Stimulated activated memory B cell treated with anti-CD40 and anti-IgM and Interleukin-4, amounts not matched to agents 10 μg/mL and 1 μg/mL and 100 μg/mL, for 72 hours (primary cell): Measurements from ENCODE around the gene MYH6.

ENCODE experiments used
- ATAC-seq: fragments of 150-1000 bp; cut with Tn5 transposase; 2 replicates; pipeline ENCODE4 v1.10.0; 2021
- H3K27ac Mint-ChIP-seq: one replicate; pipeline ENCODE4 v1.8.0; 2022; ENCODE audit warnings: mild to moderate bottlenecking, mixed read lengths
- H3K27me3 Mint-ChIP-seq: one replicate; pipeline ENCODE4 v1.8.0; 2022; ENCODE audit warnings: mixed read lengths
- H3K36me3 Mint-ChIP-seq: one replicate; pipeline ENCODE4 v1.8.0; 2022; ENCODE audit warnings: mixed read lengths
- H3K4me1 Mint-ChIP-seq: one replicate; pipeline ENCODE4 v1.8.0; 2022; ENCODE audit warnings: mixed read lengths
- H3K4me3 Mint-ChIP-seq: one replicate; pipeline ENCODE4 v1.8.0; 2022; ENCODE audit warnings: mild to moderate bottlenecking, moderate library complexity, mixed read lengths
- H3K9me3 Mint-ChIP-seq: one replicate; pipeline ENCODE4 v1.8.0; 2022; ENCODE audit warnings: mixed read lengths

The MYH6 gene

DNA sequence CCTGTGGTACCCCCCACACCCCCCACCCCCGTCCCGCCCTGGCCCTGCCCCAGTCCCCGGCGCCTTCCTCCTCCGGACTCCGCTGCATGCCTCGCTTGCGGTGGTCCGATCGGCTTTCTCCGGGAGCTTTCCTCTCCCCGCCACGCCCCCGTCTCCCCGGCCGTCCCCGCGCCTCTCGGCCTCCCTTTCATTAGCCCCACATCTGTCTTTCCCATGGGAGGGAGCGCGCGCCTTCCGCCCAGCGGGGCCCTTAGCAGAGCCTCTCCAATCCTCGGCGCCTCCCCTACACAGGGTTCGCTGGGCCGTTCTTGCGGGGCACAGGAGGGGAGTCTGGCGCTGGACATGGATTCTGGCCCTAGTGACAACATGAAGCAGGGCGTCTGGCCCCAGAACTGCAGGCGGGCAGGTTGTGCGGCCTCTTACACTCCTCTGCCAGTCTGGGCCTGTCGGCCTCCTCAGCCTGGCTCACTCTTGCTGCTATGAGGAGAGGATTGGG is 41.6 kb downstream of the MYH6 start:
- no peaks in the 10 kb centered on the region for H3K4me1 Mint-ChIP-seq
- H3K36me3 Mint-ChIP-seq, result no peaks in the 10 kb centered on the region
- no peaks in the 10 kb centered on the region for H3K9me3 Mint-ChIP-seq
- no peak overlapping the region for H3K27ac Mint-ChIP-seq
- no peak for ATAC-seq
- H3K4me3 Mint-ChIP-seq, result no peak overlapping the region
- peaks cover 43% of the 10 kb centered on the region for H3K27me3 Mint-ChIP-seq

DNA sequence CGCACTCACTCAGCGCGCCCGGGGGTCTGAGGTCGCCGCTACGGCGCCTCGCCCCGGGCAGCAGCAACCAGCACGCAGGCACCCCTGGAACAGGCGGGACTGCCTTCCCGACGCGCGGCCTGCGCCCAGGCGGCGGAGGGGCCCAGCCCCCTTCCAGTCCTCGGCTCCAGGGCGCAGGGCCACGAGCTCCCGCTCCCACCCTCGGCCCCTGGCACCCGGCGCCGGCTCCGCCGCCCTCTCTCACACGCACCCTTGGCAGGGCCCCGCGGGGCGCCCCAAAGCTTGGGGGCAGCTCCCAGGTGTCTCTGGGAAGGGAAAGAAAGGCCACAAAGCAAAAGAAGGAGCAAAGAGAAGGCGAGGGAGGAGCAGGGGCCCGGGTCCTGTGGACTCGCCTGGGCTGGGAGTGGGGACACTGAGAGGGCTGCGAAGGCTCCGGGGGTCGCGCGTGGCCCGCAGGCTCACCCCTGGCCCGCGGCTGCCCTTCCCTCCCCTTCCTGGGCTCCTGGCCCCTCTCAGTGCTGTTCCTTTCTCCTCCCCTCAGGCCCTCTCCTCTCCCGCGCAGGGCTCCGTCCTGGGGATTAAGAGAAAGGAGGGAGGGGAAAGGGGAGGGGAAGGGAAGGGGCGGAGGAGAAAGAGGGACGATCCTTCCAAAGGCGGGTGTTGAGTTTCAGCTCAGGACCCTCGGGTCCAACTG is 42.2 kb downstream of the MYH6 start:
- H3K4me1 Mint-ChIP-seq, result no peaks in the 10 kb centered on the region
- H3K36me3 Mint-ChIP-seq, result no peaks in the 10 kb centered on the region
- H3K27me3 Mint-ChIP-seq, result peaks cover 43% of the 10 kb centered on the region
- H3K27ac Mint-ChIP-seq, result no peak overlapping the region
- no peak for ATAC-seq
- no peaks in the 10 kb centered on the region for H3K9me3 Mint-ChIP-seq
- no peak overlapping the region for H3K4me3 Mint-ChIP-seq

DNA sequence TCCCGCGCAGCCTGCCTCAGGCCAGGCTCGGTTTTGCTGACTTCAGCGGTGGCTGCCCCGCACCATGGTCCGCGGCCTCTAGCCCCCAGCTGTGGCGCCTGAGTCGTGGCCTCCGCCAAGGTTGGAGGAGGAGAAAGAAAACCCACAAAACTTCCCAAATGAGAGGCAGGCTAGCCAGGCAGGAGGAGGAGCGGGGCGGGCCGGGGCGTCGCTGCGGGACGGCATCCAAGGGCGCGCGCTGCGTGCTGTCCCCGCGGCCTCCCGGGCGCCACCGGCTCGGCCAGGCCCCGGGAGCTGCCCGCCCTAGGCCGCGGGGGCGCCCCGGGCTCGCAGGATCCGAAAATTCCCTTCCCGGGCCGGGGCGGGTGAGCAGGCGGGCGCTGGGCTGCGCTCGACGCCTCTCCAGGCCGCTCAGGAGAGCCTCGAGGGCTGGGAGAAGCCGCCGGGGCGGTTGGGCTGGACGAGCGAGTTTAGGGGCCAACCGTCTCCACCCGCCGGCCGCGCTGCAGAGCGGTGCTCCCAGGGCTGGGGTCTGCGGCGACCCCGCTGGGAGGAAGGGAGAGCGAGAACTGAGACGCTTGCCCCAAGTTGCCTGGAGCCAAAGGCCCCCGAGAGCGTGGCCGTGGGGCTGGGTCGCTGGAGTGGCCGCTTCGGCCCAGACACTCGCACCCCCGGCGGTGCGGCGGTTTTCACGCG is 42.9 kb downstream of the MYH6 start, which contains the start of gene EFS:
Gene EFS, minus strand, starts transcription at position 137 of the 696 bp plus-strand sequence. CDS start 147 bp downstream, outside the sequence.
- H3K36me3 Mint-ChIP-seq, result no peaks in the 10 kb centered on the region
- H3K4me1 Mint-ChIP-seq, result no peaks in the 10 kb centered on the region
- H3K9me3 Mint-ChIP-seq, result no peaks in the 10 kb centered on the region
- no peak within 1 kb of the TSS for H3K4me3 Mint-ChIP-seq
- H3K27ac Mint-ChIP-seq, result no peak within 1 kb of the TSS
- ATAC-seq, result no peak
- H3K27me3 Mint-ChIP-seq, result peaks cover 46% of the 10 kb centered on the region

DNA sequence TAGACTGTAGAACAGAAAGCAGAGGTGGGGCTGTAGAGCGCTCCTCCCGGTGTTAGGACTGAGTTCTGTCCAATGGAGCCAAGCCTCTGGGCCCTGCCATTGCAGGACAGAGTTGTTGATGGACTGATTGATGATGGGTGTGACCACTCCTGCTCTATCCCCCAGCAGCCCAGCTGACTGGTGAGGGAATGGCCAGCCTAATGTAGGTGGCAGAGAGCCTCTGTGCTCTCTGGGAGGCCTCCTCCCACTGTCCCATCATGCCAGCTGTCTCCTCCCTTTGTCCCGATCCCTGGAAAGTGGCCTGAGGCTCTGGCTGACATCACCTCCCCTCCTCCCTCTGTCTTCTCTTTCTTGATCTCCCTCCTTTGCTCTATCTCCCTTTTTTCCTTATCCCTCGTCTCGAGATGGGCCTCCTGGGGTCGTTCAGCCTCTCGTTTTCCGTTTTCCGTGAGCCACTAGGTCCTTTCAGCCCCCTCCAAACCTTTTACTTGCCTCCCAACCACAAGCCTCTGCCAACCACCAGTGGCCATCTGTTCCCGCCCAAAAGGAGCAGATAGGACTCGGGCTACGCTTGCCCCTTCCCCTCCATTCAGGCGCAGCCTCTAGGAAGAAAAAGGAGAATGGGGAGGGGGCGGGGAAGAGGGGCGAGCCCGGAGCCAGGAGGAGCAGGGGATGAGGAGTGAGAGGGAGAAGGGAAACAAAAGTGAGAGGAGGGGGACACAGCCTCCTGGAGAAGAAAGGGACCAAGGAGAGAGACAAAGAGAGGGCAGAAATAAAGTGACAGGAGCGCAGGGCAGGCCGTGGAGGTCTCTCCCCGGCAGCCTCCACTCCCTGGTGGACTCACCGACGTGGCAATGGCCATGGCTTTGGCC is 43.7 kb downstream of the MYH6 start:
- H3K27me3 Mint-ChIP-seq, result peaks cover 53% of the 10 kb centered on the region
- no peak for ATAC-seq
- H3K9me3 Mint-ChIP-seq, result no peaks in the 10 kb centered on the region
- no peaks in the 10 kb centered on the region for H3K4me1 Mint-ChIP-seq
- no peaks in the 10 kb centered on the region for H3K36me3 Mint-ChIP-seq
- H3K4me3 Mint-ChIP-seq, result no peak overlapping the region
- H3K27ac Mint-ChIP-seq, result no peak overlapping the region

DNA sequence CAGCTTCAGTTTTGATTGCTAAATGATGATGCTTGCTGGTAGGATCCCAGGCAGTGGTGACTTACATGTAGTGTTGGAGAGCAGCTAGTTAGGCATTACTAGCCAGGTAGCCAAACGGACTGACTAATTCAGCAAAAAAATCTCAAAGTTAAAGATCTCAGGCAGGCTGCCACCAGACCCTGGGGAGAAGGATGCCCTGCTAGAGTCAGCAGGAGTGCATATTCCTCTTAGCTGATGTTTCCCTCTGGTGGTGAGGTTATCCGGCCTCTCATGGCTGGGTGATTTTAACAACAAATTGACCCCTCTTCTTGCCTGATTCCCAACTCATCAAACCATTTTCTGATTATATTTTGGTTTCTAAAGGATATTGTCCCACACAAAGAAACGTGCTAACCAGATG is 45.9 kb downstream of the MYH6 start:
- ATAC-seq, result no peak
- H3K27me3 Mint-ChIP-seq, result peaks cover 42% of the 10 kb centered on the region
- H3K36me3 Mint-ChIP-seq, result no peaks in the 10 kb centered on the region
- no peaks in the 10 kb centered on the region for H3K4me1 Mint-ChIP-seq
- no peak overlapping the region for H3K4me3 Mint-ChIP-seq
- no peak overlapping the region for H3K27ac Mint-ChIP-seq
- H3K9me3 Mint-ChIP-seq, result no peaks in the 10 kb centered on the region

DNA sequence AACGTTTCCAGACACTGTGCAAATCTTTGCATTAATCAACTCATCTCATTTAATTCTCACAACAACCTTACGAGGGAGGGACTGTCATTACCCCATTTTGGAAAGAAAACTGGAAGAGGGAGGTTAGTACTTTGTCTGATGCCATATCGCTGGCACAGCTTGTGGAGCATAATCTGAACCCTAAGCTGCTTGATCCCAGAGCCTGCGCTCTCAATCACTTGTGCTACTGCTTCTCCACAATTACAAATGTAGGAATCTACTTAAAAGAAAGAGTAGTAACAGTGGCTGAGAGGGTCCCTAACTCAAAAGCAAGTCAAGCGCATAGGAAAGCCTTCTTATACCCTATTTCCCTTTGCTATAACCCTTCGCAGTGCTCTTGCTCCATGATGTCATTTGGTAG is 46.3 kb downstream of the MYH6 start:
- H3K4me1 Mint-ChIP-seq, result no peaks in the 10 kb centered on the region
- no peak overlapping the region for H3K27ac Mint-ChIP-seq
- H3K9me3 Mint-ChIP-seq, result no peaks in the 10 kb centered on the region
- no peak for ATAC-seq
- H3K27me3 Mint-ChIP-seq, result peaks cover 38% of the 10 kb centered on the region
- no peaks in the 10 kb centered on the region for H3K36me3 Mint-ChIP-seq
- no peak overlapping the region for H3K4me3 Mint-ChIP-seq

DNA sequence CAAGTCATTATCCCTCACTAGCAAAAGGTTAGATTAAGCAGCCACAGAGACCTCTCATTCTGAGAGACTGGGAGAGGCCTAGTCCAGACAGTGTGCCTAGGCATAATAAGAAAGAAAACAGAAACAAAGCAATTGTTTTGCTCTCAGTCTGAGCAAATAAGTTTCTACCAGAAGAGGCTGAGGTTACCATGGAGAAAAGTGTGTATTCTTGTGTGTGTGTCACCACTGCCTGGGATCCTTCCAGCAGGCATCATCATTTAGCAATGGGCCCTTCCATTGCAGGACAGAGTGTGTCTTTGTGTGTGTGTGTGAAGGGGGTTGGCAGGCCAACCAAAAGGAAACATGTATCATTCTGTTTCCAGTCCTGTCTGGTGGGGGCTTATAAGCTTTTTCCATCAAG is 46.8 kb downstream of the MYH6 start:
- H3K27ac Mint-ChIP-seq, result no peak overlapping the region
- no peaks in the 10 kb centered on the region for H3K9me3 Mint-ChIP-seq
- H3K36me3 Mint-ChIP-seq, result no peaks in the 10 kb centered on the region
- no peaks in the 10 kb centered on the region for H3K4me1 Mint-ChIP-seq
- ATAC-seq, result no peak
- H3K4me3 Mint-ChIP-seq, result no peak overlapping the region
- H3K27me3 Mint-ChIP-seq, result peaks cover 36% of the 10 kb centered on the region

DNA sequence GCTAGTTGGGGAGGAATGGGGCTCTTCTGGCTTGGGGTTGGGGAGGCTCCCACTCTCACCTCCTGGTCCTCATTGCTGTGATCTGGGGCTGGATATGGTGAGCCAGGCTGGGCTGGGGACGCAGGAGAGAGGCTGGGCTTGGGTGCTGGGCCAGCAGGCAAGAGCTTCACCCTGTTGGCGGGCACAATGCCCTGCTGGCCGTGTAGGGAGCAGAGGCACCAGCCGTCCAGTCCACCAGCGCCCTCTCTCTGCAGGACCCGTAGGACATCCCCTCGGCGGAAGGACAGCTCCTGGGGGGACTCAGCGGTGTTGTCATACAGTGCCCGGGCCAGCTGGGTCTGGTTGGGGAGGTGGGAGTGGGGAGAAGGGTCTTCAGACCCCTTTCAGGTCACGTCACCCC is 47.6 kb downstream of the MYH6 start:
- H3K27ac Mint-ChIP-seq, result no peak overlapping the region
- no peaks in the 10 kb centered on the region for H3K4me1 Mint-ChIP-seq
- no peak overlapping the region for H3K4me3 Mint-ChIP-seq
- H3K9me3 Mint-ChIP-seq, result no peaks in the 10 kb centered on the region
- peaks cover 41% of the 10 kb centered on the region for H3K27me3 Mint-ChIP-seq
- no peaks in the 10 kb centered on the region for H3K36me3 Mint-ChIP-seq
- ATAC-seq, result no peak

DNA sequence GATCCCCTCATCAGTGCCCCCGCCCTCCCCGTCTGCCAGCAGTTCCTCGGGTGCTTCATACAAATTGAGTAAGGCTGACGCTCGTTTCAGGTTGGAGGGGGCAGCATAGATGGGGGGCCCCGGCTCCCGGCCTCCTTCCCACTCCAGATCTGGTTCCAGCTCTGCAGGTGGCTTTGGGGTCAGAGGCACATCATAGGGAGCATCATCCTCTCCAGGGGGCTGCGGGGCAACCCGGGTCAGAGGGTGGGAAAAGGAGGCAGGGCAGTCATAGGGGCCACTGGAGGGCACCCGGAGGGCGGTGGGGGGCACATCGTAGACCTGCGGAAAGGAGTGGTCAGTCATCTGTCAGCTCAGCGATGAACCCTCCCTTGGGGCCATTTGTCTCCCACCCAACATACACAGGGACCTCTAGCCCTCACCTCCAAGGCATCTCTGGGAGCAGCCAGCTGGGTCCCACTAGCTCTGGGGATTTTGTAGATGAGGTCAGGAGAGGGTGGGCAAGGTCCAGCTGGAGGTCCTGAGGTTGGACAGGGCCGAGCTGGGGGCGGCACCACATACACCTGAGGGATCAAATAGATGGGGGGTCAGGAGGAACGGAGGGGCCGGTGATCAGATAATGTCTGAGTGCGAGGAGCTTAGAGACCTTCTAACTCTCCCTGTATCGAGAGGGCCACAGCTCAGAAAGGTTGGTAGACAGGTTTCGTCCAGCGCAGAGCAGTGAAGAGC is 48.2 kb downstream of the MYH6 start:
- H3K9me3 Mint-ChIP-seq, result no peaks in the 10 kb centered on the region
- H3K36me3 Mint-ChIP-seq, result no peaks in the 10 kb centered on the region
- no peak for ATAC-seq
- H3K4me3 Mint-ChIP-seq, result no peak overlapping the region
- H3K27ac Mint-ChIP-seq, result no peak overlapping the region
- no peaks in the 10 kb centered on the region for H3K4me1 Mint-ChIP-seq
- H3K27me3 Mint-ChIP-seq, result peaks cover 44% of the 10 kb centered on the region

DNA sequence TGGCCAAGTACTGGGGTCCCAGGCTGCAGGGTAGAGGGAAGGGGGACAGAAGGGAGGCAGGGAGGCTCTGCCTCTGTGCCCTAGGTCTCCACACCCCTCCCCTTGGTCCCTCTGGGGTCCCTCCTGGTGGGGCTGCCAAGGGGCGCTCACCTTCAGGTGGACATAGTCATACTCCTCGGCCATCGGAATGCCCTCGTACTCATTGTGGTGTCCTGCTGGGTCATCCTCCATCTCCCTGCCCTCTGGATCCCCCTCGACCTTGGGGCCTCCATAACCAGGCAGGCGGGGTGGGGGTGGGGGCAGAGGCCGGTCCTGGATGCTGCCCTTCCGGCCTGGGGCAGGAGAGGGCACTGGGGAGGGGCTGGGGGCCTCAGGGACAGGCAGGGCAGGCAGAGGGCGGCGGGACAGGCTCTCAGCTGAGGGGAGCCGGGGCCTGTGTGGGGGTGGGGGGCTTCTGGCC is 48.9 kb downstream of the MYH6 start:
- no peak for ATAC-seq
- H3K27ac Mint-ChIP-seq, result no peak overlapping the region
- no peaks in the 10 kb centered on the region for H3K36me3 Mint-ChIP-seq
- H3K27me3 Mint-ChIP-seq, result peaks cover 44% of the 10 kb centered on the region
- H3K9me3 Mint-ChIP-seq, result no peaks in the 10 kb centered on the region
- no peak overlapping the region for H3K4me3 Mint-ChIP-seq
- H3K4me1 Mint-ChIP-seq, result no peaks in the 10 kb centered on the region

DNA sequence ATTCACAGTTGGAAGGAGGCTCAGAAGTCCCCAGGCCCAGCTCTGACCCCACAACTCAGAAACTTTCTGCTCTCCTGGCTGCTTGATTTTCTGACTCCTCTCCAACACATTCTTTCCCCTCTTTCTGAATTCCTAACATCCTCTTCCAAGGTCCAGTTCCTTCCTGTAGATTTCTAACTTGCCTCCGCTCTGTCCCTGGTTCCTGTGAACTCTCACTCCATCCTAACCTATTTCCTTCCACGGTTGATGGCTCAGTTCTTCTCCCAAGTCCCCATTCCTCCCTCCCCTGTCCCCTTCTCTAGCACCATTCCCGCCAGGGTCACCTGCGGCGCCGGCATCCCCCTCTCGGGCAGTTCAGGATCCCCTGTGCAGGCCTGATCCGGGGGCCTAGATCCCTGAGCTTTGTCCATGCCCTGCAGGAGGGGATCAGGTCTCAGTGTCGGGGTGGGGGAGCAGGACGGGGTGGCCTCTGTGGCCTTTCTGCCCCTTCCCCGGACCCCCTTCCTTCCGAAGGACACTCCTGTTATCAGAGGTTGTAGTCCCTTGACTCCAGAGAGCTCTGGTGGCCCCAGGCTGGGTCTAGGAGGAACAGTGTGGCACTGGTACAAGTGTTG is 49.4 kb downstream of the MYH6 start:
- Mint-ChIP-seq H3K4me3 (no peak overlapping the region), H3K9me3 (no peaks in the 10 kb centered on the region), H3K27me3 (peaks cover 47% of the 10 kb centered on the region), H3K27ac (no peak overlapping the region), H3K4me1 (no peaks in the 10 kb centered on the region), H3K36me3 (no peaks in the 10 kb centered on the region)
- ATAC-seq, result no peak

DNA sequence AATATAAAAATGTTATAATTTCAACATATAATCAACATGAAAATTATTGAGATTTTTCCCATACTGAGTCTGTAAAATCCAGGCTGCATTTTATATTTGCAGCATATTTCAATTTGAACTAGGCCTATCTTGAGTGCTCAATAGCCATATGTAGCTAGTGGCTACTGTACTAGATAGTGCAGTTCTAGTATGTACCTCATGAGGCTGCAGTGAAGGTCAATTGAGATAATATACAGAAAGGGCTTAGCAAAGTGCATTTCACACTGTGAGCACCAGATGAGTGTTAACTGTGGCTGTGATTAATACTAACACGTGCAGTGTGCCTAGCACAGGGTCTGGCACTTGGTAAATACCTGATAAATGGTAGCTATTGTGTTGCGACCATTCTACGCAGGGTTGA is 50.0 kb downstream of the MYH6 start:
- H3K4me1 Mint-ChIP-seq, result no peaks in the 10 kb centered on the region
- H3K9me3 Mint-ChIP-seq, result no peaks in the 10 kb centered on the region
- H3K4me3 Mint-ChIP-seq, result no peak overlapping the region
- H3K27ac Mint-ChIP-seq, result no peak overlapping the region
- ATAC-seq, result no peak
- no peaks in the 10 kb centered on the region for H3K36me3 Mint-ChIP-seq
- peaks cover 53% of the 10 kb centered on the region for H3K27me3 Mint-ChIP-seq

DNA sequence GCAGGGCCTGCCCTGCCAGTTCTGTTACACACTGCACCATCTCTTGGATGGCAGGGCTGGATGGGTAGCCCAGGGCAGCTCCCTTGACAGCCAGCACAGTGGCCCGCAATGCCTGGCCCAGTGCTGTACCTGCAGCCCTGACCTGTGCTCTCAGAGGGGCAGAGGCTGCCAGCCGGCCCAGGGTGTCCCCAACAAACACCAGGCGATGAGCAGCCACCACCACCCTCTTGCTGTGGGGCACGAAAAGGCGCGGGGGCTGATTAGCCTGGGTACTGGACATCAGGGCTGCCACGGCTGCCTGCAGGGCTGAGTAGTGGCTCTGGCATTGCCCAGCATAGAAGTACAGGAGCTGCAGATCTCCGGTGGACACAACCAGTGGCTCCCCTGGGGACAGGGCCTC is 50.8 kb downstream of the MYH6 start:
- no peak for ATAC-seq
- H3K9me3 Mint-ChIP-seq, result no peaks in the 10 kb centered on the region
- H3K4me3 Mint-ChIP-seq, result no peak overlapping the region
- peaks cover 57% of the 10 kb centered on the region for H3K27me3 Mint-ChIP-seq
- H3K27ac Mint-ChIP-seq, result no peak overlapping the region
- no peaks in the 10 kb centered on the region for H3K36me3 Mint-ChIP-seq
- no peaks in the 10 kb centered on the region for H3K4me1 Mint-ChIP-seq

DNA sequence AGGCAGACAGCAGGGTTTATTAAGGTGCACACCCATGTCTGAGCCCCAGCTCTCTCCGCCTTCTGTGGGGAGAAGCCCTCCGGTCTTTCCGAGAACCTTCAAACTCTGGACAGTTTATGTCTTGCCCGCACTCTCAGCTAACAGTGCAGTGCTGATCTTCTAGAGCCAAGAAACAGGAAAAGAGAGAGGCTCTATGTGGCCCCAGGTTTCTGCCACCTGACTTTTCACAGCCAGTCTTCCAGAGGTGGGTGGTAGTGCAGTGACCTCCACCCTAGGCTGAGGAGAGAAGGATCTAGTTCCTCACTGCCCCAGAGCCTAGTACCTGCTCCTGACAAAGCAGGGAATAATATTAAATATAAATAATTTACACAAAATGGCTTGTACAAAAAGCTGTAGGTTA is 51.4 kb downstream of the MYH6 start:
- Mint-ChIP-seq H3K4me3 (no peak overlapping the region), H3K27ac (no peak overlapping the region), H3K27me3 (peaks cover 57% of the 10 kb centered on the region), H3K36me3 (no peaks in the 10 kb centered on the region), H3K9me3 (no peaks in the 10 kb centered on the region), H3K4me1 (no peaks in the 10 kb centered on the region)
- ATAC-seq, result no peak
